DOHH2 (cell line): ENCODE measurements around the gene SSH2.
A peak's percentile ranks its signal among the peaks of the same experiment; 100 is the strongest.

Experiments used
- H3F3A ChIP-seq: fragments of 200-600 bp; sonication (generic), shearing (Covaris generic); 2 replicates; pipeline ENCODE4 v1.6.0; 2016; ENCODE audit warnings: antibody characterized with exemption, mild to moderate bottlenecking; ENCODE audit not compliant: control insufficient read depth, insufficient read depth
- H3K27ac ChIP-seq: fragments of 200-600 bp; sonication (generic); 2 replicates; pipeline ENCODE4 v1.5.1; 2014; ENCODE audit warnings: low read depth, mild to moderate bottlenecking, low read length, moderate library complexity
- H3K27me3 ChIP-seq: fragments of 200-600 bp; sonication (generic); 2 replicates; pipeline ENCODE4 v1.6.1; 2014; ENCODE audit warnings: mild to moderate bottlenecking, low read length, mixed read lengths; ENCODE audit not compliant: control insufficient read depth
- H3K36me3 ChIP-seq: fragments of 200-600 bp; sonication (generic); 2 replicates; pipeline ENCODE4 v1.6.1; 2014; ENCODE audit warnings: mild to moderate bottlenecking, low read length, moderate library complexity, mixed read lengths; ENCODE audit not compliant: control insufficient read depth
- H3K4me1 ChIP-seq: fragments of 200-600 bp; sonication (generic); 2 replicates; pipeline ENCODE4 v1.6.1; 2014; ENCODE audit warnings: mild to moderate bottlenecking, low read length, mixed read lengths; ENCODE audit not compliant: control insufficient read depth
- H3K4me2 ChIP-seq: fragments of 200-600 bp; sonication (generic); 2 replicates; pipeline ENCODE4 v1.6.0; 2014; ENCODE audit warnings: mild to moderate bottlenecking, low read length, moderate library complexity
- H3K4me3 ChIP-seq: fragments of 200-600 bp; sonication (generic); 2 replicates; pipeline ENCODE4 v1.5.1; 2014; ENCODE audit warnings: mild to moderate bottlenecking, low read length, mixed read lengths
- H3K79me2 ChIP-seq: fragments of 200-600 bp; sonication (generic); 2 replicates; pipeline ENCODE4 v1.6.1; 2014; ENCODE audit warnings: mild to moderate bottlenecking, low read length, mixed read lengths; ENCODE audit not compliant: control insufficient read depth
- H3K9me2 ChIP-seq: fragments of 200-600 bp; sonication (generic); replicated peaks from 2 replicates; pipeline ENCODE4 v1.6.1; 2014; ENCODE audit warnings: mild to moderate bottlenecking, low read length, mixed read lengths; ENCODE audit not compliant: control insufficient read depth
- H3K9me3 ChIP-seq: fragments of 200-600 bp; sonication (generic); 2 replicates; pipeline ENCODE4 v1.6.1; 2014; ENCODE audit warnings: antibody characterized with exemption, low read length, mixed read lengths; ENCODE audit not compliant: control insufficient read depth, insufficient read depth
- H4K20me1 ChIP-seq: fragments of 200-600 bp; sonication (generic); 2 replicates; pipeline ENCODE4 v1.6.0; 2014; ENCODE audit warnings: low read depth, mild to moderate bottlenecking, antibody characterized with exemption, low read length, moderate library complexity; ENCODE audit not compliant: control insufficient read depth, insufficient read depth
- EZH2phosphoT487 ChIP-seq: fragments of 200-600 bp; sonication (generic); IDR thresholded peaks from 2 replicates; pipeline ENCODE4 v1.6.1; 2017; ENCODE audit warnings: borderline replicate concordance, mild to moderate bottlenecking, antibody characterized with exemption, low read length, moderate library complexity, mixed read lengths
- TF ChIP-seq, protein P1 (sequence below): fragments of 200-600 bp; sonication (generic); IDR thresholded peaks from one replicate; pipeline ENCODE4 v1.5.1; 2014; ENCODE audit warnings: antibody characterized with exemption, mild to moderate bottlenecking, low read depth, low read length; ENCODE audit not compliant: poor library complexity, severe bottlenecking

Gene SSH2

GRCh38 chr17:29583324-29584248 is 346.4 kb downstream of the SSH2 start:
- peak overlapping the region; percentile 49; the same call in 1 of the 2 replicates for H3K27ac ChIP-seq
- H4K20me1 ChIP-seq: peaks cover 18% of the 10 kb centered on the region
- H3K36me3 ChIP-seq: peaks cover 51% of the 10 kb centered on the region
- peaks cover 58% of the 10 kb centered on the region for H3K4me1 ChIP-seq
- no peaks in the 10 kb centered on the region for H3K9me2 ChIP-seq
- no peak overlapping the region for H3K4me3 ChIP-seq
- no peaks in the 10 kb centered on the region for H3F3A ChIP-seq
- no peak for TF ChIP-seq EZH2phosphoT487
- TF ChIP-seq, protein P1, sequence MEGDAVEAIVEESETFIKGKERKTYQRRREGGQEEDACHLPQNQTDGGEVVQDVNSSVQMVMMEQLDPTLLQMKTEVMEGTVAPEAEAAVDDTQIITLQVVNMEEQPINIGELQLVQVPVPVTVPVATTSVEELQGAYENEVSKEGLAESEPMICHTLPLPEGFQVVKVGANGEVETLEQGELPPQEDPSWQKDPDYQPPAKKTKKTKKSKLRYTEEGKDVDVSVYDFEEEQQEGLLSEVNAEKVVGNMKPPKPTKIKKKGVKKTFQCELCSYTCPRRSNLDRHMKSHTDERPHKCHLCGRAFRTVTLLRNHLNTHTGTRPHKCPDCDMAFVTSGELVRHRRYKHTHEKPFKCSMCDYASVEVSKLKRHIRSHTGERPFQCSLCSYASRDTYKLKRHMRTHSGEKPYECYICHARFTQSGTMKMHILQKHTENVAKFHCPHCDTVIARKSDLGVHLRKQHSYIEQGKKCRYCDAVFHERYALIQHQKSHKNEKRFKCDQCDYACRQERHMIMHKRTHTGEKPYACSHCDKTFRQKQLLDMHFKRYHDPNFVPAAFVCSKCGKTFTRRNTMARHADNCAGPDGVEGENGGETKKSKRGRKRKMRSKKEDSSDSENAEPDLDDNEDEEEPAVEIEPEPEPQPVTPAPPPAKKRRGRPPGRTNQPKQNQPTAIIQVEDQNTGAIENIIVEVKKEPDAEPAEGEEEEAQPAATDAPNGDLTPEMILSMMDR: no peak
- H3K4me2 ChIP-seq: no peak overlapping the region; the same call in 1 of the 2 replicates
- no peaks in the 10 kb centered on the region for H3K9me3 ChIP-seq
- H3K79me2 ChIP-seq: peaks cover 61% of the 10 kb centered on the region
- no peaks in the 10 kb centered on the region for H3K27me3 ChIP-seq

GRCh38 chr17:29582772-29583171 is 347.3 kb downstream of the SSH2 start:
- TF ChIP-seq, protein P1: no peak
- TF ChIP-seq EZH2phosphoT487: no peak
- peaks cover 52% of the 10 kb centered on the region for H3K4me1 ChIP-seq
- H4K20me1 ChIP-seq: peaks cover 14% of the 10 kb centered on the region
- no peak overlapping the region for H3K4me3 ChIP-seq
- H3K4me2 ChIP-seq: no peak overlapping the region
- no peak overlapping the region for H3K27ac ChIP-seq
- peaks cover 53% of the 10 kb centered on the region for H3K79me2 ChIP-seq
- no peaks in the 10 kb centered on the region for H3K27me3 ChIP-seq
- H3K9me2 ChIP-seq: no peaks in the 10 kb centered on the region
- peaks cover 57% of the 10 kb centered on the region for H3K36me3 ChIP-seq
- H3K9me3 ChIP-seq: no peaks in the 10 kb centered on the region
- H3F3A ChIP-seq: no peaks in the 10 kb centered on the region

DNA sequence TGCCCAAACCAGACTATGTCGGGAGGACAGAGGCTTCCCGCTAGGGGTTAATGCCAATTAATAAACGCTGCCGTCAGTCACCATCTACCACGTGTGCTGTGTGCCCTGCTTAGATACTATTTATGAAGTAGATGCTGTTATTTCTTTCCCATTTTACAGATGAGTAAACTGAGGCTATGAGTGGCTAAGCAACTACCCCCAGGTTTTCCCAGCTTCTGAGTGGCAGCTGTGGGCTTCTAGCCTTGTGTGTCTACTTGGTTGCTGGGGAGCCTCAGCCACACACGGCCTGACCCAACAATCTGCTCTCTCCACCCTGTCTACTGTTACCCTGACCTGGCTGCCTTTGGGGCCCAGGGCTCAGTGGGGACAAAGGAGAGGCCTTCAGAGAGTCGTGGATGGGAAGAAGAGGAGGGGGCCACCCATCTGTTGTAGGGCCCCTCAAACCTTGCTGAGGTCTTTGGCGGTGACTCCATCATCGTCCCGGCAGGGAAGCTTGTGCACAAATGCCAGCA is 347.7 kb downstream of the SSH2 start:
- no peak overlapping the region for H3K4me2 ChIP-seq
- peaks cover 12% of the 10 kb centered on the region for H4K20me1 ChIP-seq
- TF ChIP-seq EZH2phosphoT487: no peak
- TF ChIP-seq, protein P1: no peak
- H3K27ac ChIP-seq: no peak overlapping the region
- H3K4me3 ChIP-seq: no peak overlapping the region
- no peaks in the 10 kb centered on the region for H3F3A ChIP-seq
- H3K9me2 ChIP-seq: no peaks in the 10 kb centered on the region
- no peaks in the 10 kb centered on the region for H3K9me3 ChIP-seq
- peaks cover 47% of the 10 kb centered on the region for H3K4me1 ChIP-seq
- H3K27me3 ChIP-seq: no peaks in the 10 kb centered on the region
- peaks cover 48% of the 10 kb centered on the region for H3K79me2 ChIP-seq
- H3K36me3 ChIP-seq: peaks cover 61% of the 10 kb centered on the region
